K562 (cell line): ENCODE results near the gene EMILIN1. TPM values are rescaled to one million over a fixed set of nuclear protein-coding genes. Genes with fewer than 3 reads are reported as not detected.
A peak's percentile ranks its signal among the peaks of the same experiment; 100 is the strongest.

Source experiments
- ATF6 ChIP-seq: sonication (generic); formaldehyde crosslinking; IDR thresholded peaks from 2 replicates; pipeline ENCODE4 v1.4.0; 2020; ENCODE audit warnings: mild to moderate bottlenecking, missing genetic modification reagents
- CEBPZ ChIP-seq: fragments of 150-350 bp; IDR thresholded peaks from 2 replicates; pipeline ENCODE4 v1.6.1; 2014; ENCODE audit warnings: low read depth, mild to moderate bottlenecking, low read length, borderline replicate concordance
- HDAC3 ChIP-seq: fragments of 450-650 bp; IDR thresholded peaks from 2 replicates; pipeline ENCODE4 v1.6.1; 2018; ENCODE audit warnings: borderline replicate concordance, mild to moderate bottlenecking, moderate library complexity; ENCODE audit not compliant: partially characterized antibody
- MYNN ChIP-seq, 2 experiments: sonication (generic); formaldehyde crosslinking in 1 of 2; IDR thresholded peaks; 2 replicates each; pipeline versions ENCODE4 v1.5.0 to v1.6.1; 2016 to 2020; ENCODE audit warnings: antibody characterized with exemption in 1 of 2, missing genetic modification reagents in 1 of 2
- NCOA1 ChIP-seq: fragments of 450-650 bp; IDR thresholded peaks from 2 replicates; pipeline ENCODE4 v1.6.1; 2016; ENCODE audit warnings: low read depth
- RAD21 ChIP-seq, 2 experiments: fragments of 250-450 bp in 1 of 2; fragments of 450-650 bp in 1 of 2; sonication (Bioruptor Pico) in 1 of 2; formaldehyde crosslinking in 1 of 2; IDR thresholded peaks in 1 of 2; conservative IDR thresholded peaks in 1 of 2; 2 replicates each; pipeline versions ENCODE4 v1.4.0 to v1.8.0; 2020 to 2022; ENCODE audit warnings: mild to moderate bottlenecking in 2 of 2, moderate library complexity in 1 of 2
- TAL1 ChIP-seq: fragments of 450-650 bp; IDR thresholded peaks from 2 replicates; pipeline ENCODE4 v1.6.1; 2016; ENCODE audit warnings: mild to moderate bottlenecking
- U2AF2 ChIP-seq: fragments of 200-400 bp; formaldehyde crosslinking; optimal IDR thresholded peaks from 2 replicates; pipeline ENCODE3; 2017; ENCODE audit warnings: low read depth, mild to moderate bottlenecking, low read length
- ZKSCAN8 ChIP-seq: fragments of 200-800 bp; sonication (Bioruptor generic); IDR thresholded peaks from 2 replicates; pipeline ENCODE4 v1.6.1; 2016; ENCODE audit warnings: missing genetic modification characterization, missing compliant biosample characterization
- polyA plus RNA-seq, 8 experiments: library from polyadenylated mRNA; depleted of rRNA in 4 of 8; stranded (reverse) in 5 of 8; unstranded in 3 of 8; fragments of >200 nt; fragmentation: Nextera tagmentation in 2 of 8; fragmentation: Illumina TruSeq in 1 of 8; extraction: Ambion mirVana in 2 of 8; extraction: Trizol in 1 of 8; gene quantifications; 2 replicates each; pipeline versions ENCODE4 v1.2.1 to v1.2.3, GENCODE V29; 2011 to 2014; ENCODE audit warnings: inconsistent platforms in 1 of 8, missing spikeins in 1 of 8
- total RNA-seq, 7 experiments: library from RNA; depleted of rRNA in 6 of 7; stranded (reverse); fragments of >200 nt in 6 of 7; fragmentation: Illumina TruSeq in 2 of 7; extraction: Trizol in 2 of 7; gene quantifications; 2 replicates each; pipeline versions ENCODE4 v1.2.1 to v1.2.3, GENCODE V29; 2011 to 2021; ENCODE audit warnings: low replicate concordance in 1 of 7
- TF ChIP-seq, protein P1 (sequence below), 2 experiments: fragments of 200-800 bp in 1 of 2; sonication (Bioruptor generic) in 1 of 2; sonication (generic) in 1 of 2; formaldehyde crosslinking in 1 of 2; IDR thresholded peaks in 1 of 2; conservative IDR thresholded peaks in 1 of 2; 2 replicates each; pipeline versions ENCODE4 v1.5.0 to v1.6.1; 2016 to 2020; ENCODE audit warnings: missing compliant biosample characterization in 1 of 2, missing genetic modification characterization in 1 of 2, missing genetic modification reagents in 1 of 2
- TF ChIP-seq, protein P2 (sequence below): sonication (generic); formaldehyde crosslinking; IDR thresholded peaks from 2 replicates; pipeline ENCODE4 v1.8.1; 2023; ENCODE audit warnings: missing genetic modification reagents, mild to moderate bottlenecking, borderline replicate concordance

EMILIN1 gene
- total and polyA plus RNA-seq, 9 of the 15 experiments (the other 6 are each of a cell fraction or from before 2014, with no cell fraction given), result 0.04 to 2.7 (median 0.54) TPM; not detected in 2

DNA sequence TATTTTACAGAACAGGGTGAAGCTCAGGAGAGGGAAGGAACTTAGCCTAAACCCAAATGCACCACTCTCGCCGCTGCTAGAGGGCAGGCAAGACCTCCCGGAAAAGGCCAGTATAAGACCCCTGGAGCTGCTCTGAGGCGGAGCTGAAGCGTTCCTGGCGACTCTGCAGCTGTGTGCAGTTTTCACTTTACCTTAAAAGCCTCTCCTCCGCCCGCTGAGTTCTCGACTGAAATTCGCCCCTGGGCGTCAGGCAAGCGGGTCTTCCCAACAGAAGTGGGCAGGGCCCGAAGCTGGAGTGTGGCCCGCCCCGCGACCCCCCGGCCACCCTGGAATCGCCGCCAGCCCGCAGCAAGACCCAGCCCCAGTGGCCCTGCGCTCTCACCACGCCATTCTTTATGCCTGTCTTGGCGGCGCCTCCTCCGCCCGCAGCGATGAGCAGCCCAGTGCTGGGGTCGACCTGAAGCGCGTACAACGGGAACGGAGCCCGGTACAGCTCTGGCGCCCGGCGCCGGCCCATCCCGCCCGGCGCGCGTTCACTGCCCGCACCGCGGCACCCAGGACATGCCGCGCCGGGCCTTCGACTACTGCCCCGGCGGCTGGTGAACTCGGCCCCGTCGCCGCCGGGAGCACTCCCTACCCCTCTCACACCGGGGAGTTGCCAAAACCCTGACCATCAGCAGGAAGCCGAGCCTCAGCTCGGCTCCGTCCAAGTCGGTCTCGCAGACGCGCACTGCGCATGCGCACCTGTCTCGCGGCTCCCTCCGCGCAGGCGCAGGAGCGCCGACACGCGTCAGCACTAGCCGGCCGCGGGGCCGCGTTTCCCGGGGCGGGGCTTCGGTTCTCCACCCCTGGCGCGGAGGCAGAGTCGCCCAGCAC, 55.7 kb downstream of the EMILIN1 start, which contains the start of gene PREB (continued):
- TF ChIP-seq MYNN (IDR thresholded peaks at IDR 0.05), result no peak
- no peak for TF ChIP-seq MYNN (CRISPR knock-in tag; IDR thresholded peaks at IDR 0.05)
- TF ChIP-seq, protein P1, sequence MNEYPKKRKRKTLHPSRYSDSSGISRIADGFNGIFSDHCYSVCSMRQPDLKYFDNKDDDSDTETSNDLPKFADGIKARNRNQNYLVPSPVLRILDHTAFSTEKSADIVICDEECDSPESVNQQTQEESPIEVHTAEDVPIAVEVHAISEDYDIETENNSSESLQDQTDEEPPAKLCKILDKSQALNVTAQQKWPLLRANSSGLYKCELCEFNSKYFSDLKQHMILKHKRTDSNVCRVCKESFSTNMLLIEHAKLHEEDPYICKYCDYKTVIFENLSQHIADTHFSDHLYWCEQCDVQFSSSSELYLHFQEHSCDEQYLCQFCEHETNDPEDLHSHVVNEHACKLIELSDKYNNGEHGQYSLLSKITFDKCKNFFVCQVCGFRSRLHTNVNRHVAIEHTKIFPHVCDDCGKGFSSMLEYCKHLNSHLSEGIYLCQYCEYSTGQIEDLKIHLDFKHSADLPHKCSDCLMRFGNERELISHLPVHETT (CRISPR knock-in tag; conservative IDR thresholded peaks at IDR 0.05 in 1 of 2, IDR thresholded peaks at IDR 0.05 in 1 of 2), result no peak
- TF ChIP-seq ATF6, result no peak
- no peak for TF ChIP-seq NCOA1
- TF ChIP-seq, protein P2, sequence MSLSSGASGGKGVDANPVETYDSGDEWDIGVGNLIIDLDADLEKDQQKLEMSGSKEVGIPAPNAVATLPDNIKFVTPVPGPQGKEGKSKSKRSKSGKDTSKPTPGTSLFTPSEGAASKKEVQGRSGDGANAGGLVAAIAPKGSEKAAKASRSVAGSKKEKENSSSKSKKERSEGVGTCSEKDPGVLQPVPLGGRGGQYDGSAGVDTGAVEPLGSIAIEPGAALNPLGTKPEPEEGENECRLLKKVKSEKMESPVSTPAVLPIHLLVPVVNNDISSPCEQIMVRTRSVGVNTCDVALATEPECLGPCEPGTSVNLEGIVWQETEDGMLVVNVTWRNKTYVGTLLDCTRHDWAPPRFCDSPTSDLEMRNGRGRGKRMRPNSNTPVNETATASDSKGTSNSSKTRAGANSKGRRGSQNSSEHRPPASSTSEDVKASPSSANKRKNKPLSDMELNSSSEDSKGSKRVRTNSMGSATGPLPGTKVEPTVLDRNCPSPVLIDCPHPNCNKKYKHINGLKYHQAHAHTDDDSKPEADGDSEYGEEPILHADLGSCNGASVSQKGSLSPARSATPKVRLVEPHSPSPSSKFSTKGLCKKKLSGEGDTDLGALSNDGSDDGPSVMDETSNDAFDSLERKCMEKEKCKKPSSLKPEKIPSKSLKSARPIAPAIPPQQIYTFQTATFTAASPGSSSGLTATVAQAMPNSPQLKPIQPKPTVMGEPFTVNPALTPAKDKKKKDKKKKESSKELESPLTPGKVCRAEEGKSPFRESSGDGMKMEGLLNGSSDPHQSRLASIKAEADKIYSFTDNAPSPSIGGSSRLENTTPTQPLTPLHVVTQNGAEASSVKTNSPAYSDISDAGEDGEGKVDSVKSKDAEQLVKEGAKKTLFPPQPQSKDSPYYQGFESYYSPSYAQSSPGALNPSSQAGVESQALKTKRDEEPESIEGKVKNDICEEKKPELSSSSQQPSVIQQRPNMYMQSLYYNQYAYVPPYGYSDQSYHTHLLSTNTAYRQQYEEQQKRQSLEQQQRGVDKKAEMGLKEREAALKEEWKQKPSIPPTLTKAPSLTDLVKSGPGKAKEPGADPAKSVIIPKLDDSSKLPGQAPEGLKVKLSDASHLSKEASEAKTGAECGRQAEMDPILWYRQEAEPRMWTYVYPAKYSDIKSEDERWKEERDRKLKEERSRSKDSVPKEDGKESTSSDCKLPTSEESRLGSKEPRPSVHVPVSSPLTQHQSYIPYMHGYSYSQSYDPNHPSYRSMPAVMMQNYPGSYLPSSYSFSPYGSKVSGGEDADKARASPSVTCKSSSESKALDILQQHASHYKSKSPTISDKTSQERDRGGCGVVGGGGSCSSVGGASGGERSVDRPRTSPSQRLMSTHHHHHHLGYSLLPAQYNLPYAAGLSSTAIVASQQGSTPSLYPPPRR (CRISPR knock-in tag), result no peak
- TF ChIP-seq RAD21 (CRISPR knock-in tag; conservative IDR thresholded peaks at IDR 0.05 in 1 of 2, IDR thresholded peaks at IDR 0.05 in 1 of 2), result peak in 1 of 2 experiments; percentile 32; a peak in 2 of 4 replicates
- TF ChIP-seq HDAC3, result no peak
- TF ChIP-seq CEBPZ, result no peak
- no peak for TF ChIP-seq TAL1
- no peak for TF ChIP-seq U2AF2
- TF ChIP-seq ZKSCAN8, result no peak
